GM12801 (cell line): Measurements from ENCODE around the gene BPIFB3.

Experiments
- CTCF ChIP-seq: IDR thresholded peaks from one replicate; pipeline ENCODE4 v1.5.1; 2011; ENCODE audit warnings: control low read depth; ENCODE audit not compliant: insufficient read length; ENCODE audit errors: extremely low read depth

Gene BPIFB3

GRCh38 chr20:33034901-33035492 is 18.7 kb upstream of the BPIFB3 start:
- TF ChIP-seq CTCF, result no peak

- TF ChIP-seq CTCF, result no peak
Measured at GRCh38 chr20:33037456-33037855, 16.2 kb upstream of the BPIFB3 start.

- TF ChIP-seq CTCF, result no peak
Measured at GRCh38 chr20:33038243-33038642, 15.5 kb upstream of the BPIFB3 start.

GRCh38 chr20:33042430-33042829 is 11.3 kb upstream of the BPIFB3 start:
- TF ChIP-seq CTCF, result no peak

GRCh38 chr20:33042983-33043730 is 10.5 kb upstream of the BPIFB3 start:
- no peak for TF ChIP-seq CTCF

GRCh38 chr20:33043731-33044181 is 9.9 kb upstream of the BPIFB3 start:
- TF ChIP-seq CTCF, result no peak

GRCh38 chr20:33046412-33046811 is 7.3 kb upstream of the BPIFB3 start:
- TF ChIP-seq CTCF, result no peak
